K562 (cell line): ENCODE measurements around the gene FAM167B. TPM values are rescaled to one million over a fixed set of nuclear protein-coding genes. Genes with fewer than 3 reads are reported as not detected.

ENCODE experiments used
- ATAC-seq: fragments of 200-7000 bp; cut with Tn5 transposase; 3 replicates; pipeline ENCODE4 v1.9.1; 2020; ENCODE audit warnings: moderate library complexity
- BruUV-seq: library from RNA; stranded (reverse); fragments of 400-500 nt; replicated peaks from 2 replicates; lab custom pipeline; 2021; lab: Mats Ljungman, UMichigan
- CTCF ChIA-PET: fragments of 300-600 bp; formaldehyde crosslinking; extraction: SDS; loops from one replicate; lab custom pipeline; 2021; ENCODE audit warnings: low intra/inter-chr PET ratio; lab: Yijun Ruan, JAX
- POLR2A ChIA-PET: fragments of 300-600, 350-650 bp; sonication (Branson Sonifier 250); formaldehyde crosslinking; extraction: SDS; loops from one replicate; lab custom pipeline; 2021; ENCODE audit warnings: antibody characterized with exemption, inconsistent platforms; lab: Yijun Ruan, JAX
- DNase-seq, 4 experiments: peaks; one replicate each; pipeline versions ENCODE4 v3.0.0 to v3.0.0-alpha.2; 2011 to 2018; ENCODE audit warnings: low spot score in 3 of 4, mixed read lengths in 3 of 4; ENCODE audit errors: extremely low read depth in 1 of 4
- FAIRE-seq: peaks from 2 replicates; lab custom pipeline; 2011; peaks lifted over from hg19 to GRCh38; lab: Jason Lieb, UNC
- H2AFZ ChIP-seq: 2 replicates; pipeline ENCODE4 v1.6.0; 2011; ENCODE audit warnings: low read depth, low read length, control low read depth, inconsistent platforms
- H3K27ac ChIP-seq: fragments of 200-600 bp; 3 replicates; pipeline ENCODE4 v1.8.0; 2011; ENCODE audit warnings: low read depth, mild to moderate bottlenecking, control low read depth, inconsistent platforms, low read length, moderate library complexity, mixed read lengths; ENCODE audit errors: extremely low read depth
- H3K27me3 ChIP-seq, 2 experiments: fragments of 300-600 bp in 1 of 2; 2 replicates in 1 of 2; 3 replicates in 1 of 2; pipeline versions ENCODE4 v1.6.0 to v1.8.0; 2011; ENCODE audit warnings: inconsistent platforms in 2 of 2, low read length in 2 of 2, mild to moderate bottlenecking in 1 of 2, mixed read lengths in 1 of 2, moderate library complexity in 1 of 2; ENCODE audit not compliant: control insufficient read depth in 2 of 2, insufficient read depth in 2 of 2
- H3K36me3 ChIP-seq: fragments of 300-600 bp; 3 replicates; pipeline ENCODE4 v1.8.0; 2011; ENCODE audit warnings: mild to moderate bottlenecking, low read length, inconsistent platforms; ENCODE audit not compliant: control insufficient read depth, insufficient read depth
- H3K4me1 ChIP-seq, 2 experiments: fragments of 200-600 bp in 1 of 2; replicated peaks in 1 of 2; 2 replicates in 1 of 2; 3 replicates in 1 of 2; pipeline versions ENCODE4 v1.5.1 to v1.8.0; 2011; ENCODE audit warnings: inconsistent platforms in 2 of 2, low read length in 2 of 2, mild to moderate bottlenecking in 1 of 2, mixed read lengths in 1 of 2, moderate library complexity in 1 of 2; ENCODE audit not compliant: control insufficient read depth in 2 of 2, insufficient read depth in 2 of 2
- H3K4me2 ChIP-seq: 2 replicates; pipeline ENCODE4 v1.6.1; 2011; ENCODE audit warnings: low read length, control low read depth, inconsistent platforms, mixed read lengths; ENCODE audit not compliant: insufficient read depth
- H3K4me3 ChIP-seq: fragments of 200-600 bp; sonication (generic), shearing (Covaris generic); 2 replicates; pipeline ENCODE4 v1.5.1; 2016; ENCODE audit warnings: control low read depth, inconsistent platforms
- H3K79me2 ChIP-seq: fragments of 200-600 bp; 3 replicates; pipeline ENCODE4 v1.8.0; 2011; ENCODE audit warnings: low read length, inconsistent platforms; ENCODE audit not compliant: control insufficient read depth, insufficient read depth
- H3K9ac ChIP-seq, 2 experiments: 2 replicates each; pipeline versions ENCODE4 v1.6.0 to v1.6.1; 2011; ENCODE audit warnings: low read depth in 2 of 2, low read length in 2 of 2, control low read depth in 1 of 2, inconsistent platforms in 1 of 2, mild to moderate bottlenecking in 1 of 2, mixed read lengths in 1 of 2; ENCODE audit not compliant: insufficient read depth in 1 of 2
- H3K9me1 ChIP-seq: one replicate; pipeline ENCODE4 v1.6.0; 2011; ENCODE audit warnings: inconsistent platforms, mild to moderate bottlenecking, low read length, moderate library complexity; ENCODE audit not compliant: control insufficient read depth, insufficient read depth
- H3K9me3 ChIP-seq: replicated peaks from 2 replicates; pipeline ENCODE4 v1.5.1; 2011; ENCODE audit warnings: low read depth, low read length, inconsistent platforms; ENCODE audit not compliant: control insufficient read depth, insufficient read depth
- H4K20me1 ChIP-seq: replicated peaks from 2 replicates; pipeline ENCODE4 v1.6.1; 2011; ENCODE audit warnings: low read length, inconsistent platforms, mixed read lengths; ENCODE audit not compliant: control insufficient read depth, insufficient read depth
- GABPA ChIP-seq: fragments of 200-800 bp; sonication (Bioruptor generic); conservative IDR thresholded peaks from 2 replicates; pipeline ENCODE4 v1.6.1; 2016; ENCODE audit warnings: low read depth, missing genetic modification characterization, missing compliant biosample characterization
- KLF16 ChIP-seq: IDR thresholded peaks from 2 replicates; pipeline ENCODE4 v1.6.1; 2016; ENCODE audit warnings: antibody characterized with exemption
- POLR2G ChIP-seq: fragments of 200-400 bp; formaldehyde crosslinking; IDR thresholded peaks from 2 replicates; pipeline ENCODE4 v1.6.1; 2017; ENCODE audit warnings: low read depth, mild to moderate bottlenecking, antibody characterized with exemption, low read length, moderate library complexity
- RBFOX2 ChIP-seq: fragments of 200-400 bp; formaldehyde crosslinking; IDR thresholded peaks from 2 replicates; pipeline ENCODE4 v1.6.1; 2017; ENCODE audit warnings: low read depth, mild to moderate bottlenecking, low read length, moderate library complexity
- SREBF2 ChIP-seq: sonication (generic); formaldehyde crosslinking; IDR thresholded peaks from 2 replicates; pipeline ENCODE4 v1.4.0; 2020; ENCODE audit warnings: mild to moderate bottlenecking, missing genetic modification reagents
- ZNF12 ChIP-seq: sonication (generic); formaldehyde crosslinking; IDR thresholded peaks from 2 replicates; pipeline ENCODE4 v1.4.0; 2020; ENCODE audit warnings: mild to moderate bottlenecking, missing genetic modification reagents
- WGBS: fragments of 100-300 bp; shearing (Covaris generic); methylation state at CpG from one replicate; pipeline ENCODE4 v1.1.6; 2016; ENCODE audit warnings: low coverage, mixed read lengths; ENCODE audit not compliant: insufficient coverage; ENCODE audit errors: missing lambda C conversion rate; 5-methylcytosine and 5-hydroxymethylcytosine counted together
- in situ Hi-C: fragments of 300-500 bp; cut with MboI; formaldehyde crosslinking; loops from 4 replicates; pipeline ENCODE4 v1.15.0; 2018; ENCODE audit warnings: inconsistent platforms, mixed read lengths
- intact Hi-C: fragments of 100-400 bp; cut with micrococcal nuclease; formaldehyde crosslinking; loops from 2 replicates; pipeline ENCODE4 v1.14.2; 2022
- polyA plus RNA-seq, 8 experiments: library from polyadenylated mRNA; depleted of rRNA in 4 of 8; stranded (reverse) in 5 of 8; unstranded in 3 of 8; fragments of >200 nt; fragmentation: Nextera tagmentation in 2 of 8; fragmentation: Illumina TruSeq in 1 of 8; extraction: Ambion mirVana in 2 of 8; extraction: Trizol in 1 of 8; gene quantifications; 2 replicates each; pipeline versions ENCODE4 v1.2.1 to v1.2.3, GENCODE V29; 2011 to 2014; ENCODE audit warnings: inconsistent platforms in 1 of 8, missing spikeins in 1 of 8
- total RNA-seq, 7 experiments: library from RNA; depleted of rRNA in 6 of 7; stranded (reverse); fragments of >200 nt in 6 of 7; fragmentation: Illumina TruSeq in 2 of 7; extraction: Trizol in 2 of 7; gene quantifications; 2 replicates each; pipeline versions ENCODE4 v1.2.1 to v1.2.3, GENCODE V29; 2011 to 2021; ENCODE audit warnings: low replicate concordance in 1 of 7
- TF ChIP-seq, protein P1 (sequence below), 2 experiments: IDR thresholded peaks; 2 replicates each; pipeline ENCODE4 v1.6.1; 2011; ENCODE audit warnings: borderline replicate concordance in 1 of 2, control low read depth in 1 of 2, low read depth in 1 of 2, low read length in 1 of 2, mild to moderate bottlenecking in 1 of 2, mixed read lengths in 1 of 2, moderate library complexity in 1 of 2; ENCODE audit not compliant: insufficient read depth in 1 of 2, insufficient read length in 1 of 2, poor library complexity in 1 of 2, severe bottlenecking in 1 of 2; ENCODE audit errors: extremely low read depth in 1 of 2
- TF ChIP-seq, protein P2 (sequence below): sonication (generic); formaldehyde crosslinking; IDR thresholded peaks from 2 replicates; pipeline ENCODE4 v1.9.0; 2022; ENCODE audit warnings: mild to moderate bottlenecking, missing genetic modification reagents

The FAM167B gene
- total and polyA plus RNA-seq, 9 of the 15 experiments (the other 6 are each of a cell fraction or from before 2014, with no cell fraction given): not detected

DNA sequence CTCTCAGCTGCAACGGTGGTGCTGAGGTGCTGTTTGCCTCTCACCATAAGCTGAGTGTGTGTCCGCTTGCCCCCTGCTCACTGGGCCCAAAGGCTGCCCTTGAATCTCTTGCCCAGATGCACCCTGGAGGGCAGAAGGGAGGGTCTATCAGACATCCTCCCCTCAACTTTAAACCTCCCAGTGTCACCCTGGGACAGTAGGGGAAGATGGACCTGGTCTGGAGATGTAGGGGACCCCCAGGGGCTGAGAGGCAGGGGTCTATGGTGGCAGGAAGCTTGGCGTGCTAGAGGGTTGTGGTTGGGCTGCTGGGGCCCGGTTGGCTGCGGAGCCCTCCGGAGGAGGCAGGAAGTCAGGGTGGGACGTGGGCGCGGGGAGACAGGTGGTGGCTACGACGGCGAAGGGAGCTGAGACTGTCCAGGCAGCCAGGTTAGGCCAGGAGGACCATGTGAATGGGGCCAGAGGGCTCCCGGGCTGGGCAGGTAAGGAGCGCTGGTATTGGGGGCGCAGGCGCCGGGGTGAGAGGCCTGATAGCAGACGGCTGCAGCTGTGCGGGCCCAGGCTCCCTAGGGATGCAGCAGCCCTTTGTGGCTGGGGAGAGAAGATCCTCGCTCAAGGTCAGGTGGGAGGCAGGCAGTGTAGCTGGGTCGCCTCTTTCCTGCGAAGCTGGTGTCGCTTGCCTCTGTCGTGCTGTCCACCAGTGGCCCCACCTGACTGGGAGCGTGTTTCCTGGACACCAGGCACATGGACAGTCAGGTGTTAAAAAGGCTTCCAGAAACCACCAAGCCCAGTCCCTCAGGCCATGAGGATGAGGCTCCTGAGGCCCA is 4.1 kb downstream of the FAM167B start, which contains the start of gene LCK:
Gene LCK (plus strand): TSS at position 373 of the 824 bp plus-strand sequence. CDS start 23,065 bp downstream, outside the sequence.
- H4K20me1 ChIP-seq: no peaks in the 10 kb centered on the region
- H3K4me2 ChIP-seq: peak within 1 kb of the TSS; percentile 20; the same call in 1 of the 2 replicates
- ChIA-PET CTCF (no interaction called here), POLR2A (interaction anchor here (0.6 to 2.0 kb wide), 2 partner anchors 7 to 33 kb away, joined by 4 to 6 read pairs; no protein-coding TSS in a partner anchor)
- H3K36me3 ChIP-seq: no peaks in the 10 kb centered on the region
- H3K9me1 ChIP-seq: no peaks in the 10 kb centered on the region
- no TSS peak for BruUV-seq
- intact Hi-C loops (no loop called here), in situ Hi-C loops (no loop called here)
- H3K27ac ChIP-seq: no peak within 1 kb of the TSS
- no peak within 1 kb of the TSS for H3K4me3 ChIP-seq
- no peak for DNase-seq
- H3K79me2 ChIP-seq: no peaks in the 10 kb centered on the region
- peaks cover 27 to 33% of the 10 kb centered on the region in 2 experiments; a peak in 4 of 5 replicates for H3K4me1 ChIP-seq
- whole genome bisulfite sequencing: 78% methylated on average over 24 of the region's 25 CpGs
- TF ChIP-seq GABPA (no peak), KLF16 (no peak), POLR2G (peak; percentile 40; the same call in 1 of the 2 replicates), RBFOX2 (0 out of 2 replicates have a peak, but pooled peaks have one; percentile 33), SREBF2 (CRISPR knock-in tag) (0 out of 2 replicates have a peak, but pooled peaks have one; percentile 38), ZNF12 (CRISPR knock-in tag) (0 out of 2 replicates have a peak, but pooled peaks have one; percentile 26)
- TF ChIP-seq, protein P1, sequence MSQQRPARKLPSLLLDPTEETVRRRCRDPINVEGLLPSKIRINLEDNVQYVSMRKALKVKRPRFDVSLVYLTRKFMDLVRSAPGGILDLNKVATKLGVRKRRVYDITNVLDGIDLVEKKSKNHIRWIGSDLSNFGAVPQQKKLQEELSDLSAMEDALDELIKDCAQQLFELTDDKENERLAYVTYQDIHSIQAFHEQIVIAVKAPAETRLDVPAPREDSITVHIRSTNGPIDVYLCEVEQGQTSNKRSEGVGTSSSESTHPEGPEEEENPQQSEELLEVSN (IDR thresholded peaks at IDR 0.05; ENCODE audit: borderline replicate concordance in 1 of 2, extremely low read depth in 1 of 2, insufficient read depth in 1 of 2, insufficient read length in 1 of 2, low read depth in 1 of 2, low read length in 1 of 2, poor library complexity in 1 of 2, severe bottlenecking in 1 of 2): peak in 1 of 2 experiments; percentile 24
- TF ChIP-seq, protein P2, sequence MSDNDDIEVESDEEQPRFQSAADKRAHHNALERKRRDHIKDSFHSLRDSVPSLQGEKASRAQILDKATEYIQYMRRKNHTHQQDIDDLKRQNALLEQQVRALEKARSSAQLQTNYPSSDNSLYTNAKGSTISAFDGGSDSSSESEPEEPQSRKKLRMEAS (CRISPR knock-in tag): peak; percentile 46; the same call in 1 of the 2 replicates
- no peaks in the 10 kb centered on the region for H3K27me3 ChIP-seq
- H2AFZ ChIP-seq: peak within 1 kb of the TSS; percentile 68
- no peaks in the 10 kb centered on the region for H3K9me3 ChIP-seq
- FAIRE-seq: no peak
- ATAC-seq: no peak
- H3K9ac ChIP-seq: peak within 1 kb of the TSS in 1 of 2 experiments; percentile 67; a peak in 2 of 4 replicates
